GM18861 (cell line): Measurements from ENCODE around the gene SCARB1.

ENCODE experiments used
- ATAC-seq: cut with Tn5 transposase; IDR thresholded peaks from one replicate; pipeline ENCODE4 v1.9.1; 2021; ENCODE audit not compliant: unreplicated experiment

SCARB1 gene

GRCh38 chr12:124844411-124845397, 19.0 kb downstream of the SCARB1 start:
- ATAC-seq = no peak

GRCh38 chr12:124842800-124843510, 20.7 kb downstream of the SCARB1 start:
- no peak for ATAC-seq

GRCh38 chr12:124842073-124842749, 21.5 kb downstream of the SCARB1 start:
- no peak for ATAC-seq

GRCh38 chr12:124841558-124841945, 22.1 kb downstream of the SCARB1 start:
- ATAC-seq = no peak

GRCh38 chr12:124837958-124838803, 25.5 kb downstream of the SCARB1 start:
- ATAC-seq = no peak

DNA sequence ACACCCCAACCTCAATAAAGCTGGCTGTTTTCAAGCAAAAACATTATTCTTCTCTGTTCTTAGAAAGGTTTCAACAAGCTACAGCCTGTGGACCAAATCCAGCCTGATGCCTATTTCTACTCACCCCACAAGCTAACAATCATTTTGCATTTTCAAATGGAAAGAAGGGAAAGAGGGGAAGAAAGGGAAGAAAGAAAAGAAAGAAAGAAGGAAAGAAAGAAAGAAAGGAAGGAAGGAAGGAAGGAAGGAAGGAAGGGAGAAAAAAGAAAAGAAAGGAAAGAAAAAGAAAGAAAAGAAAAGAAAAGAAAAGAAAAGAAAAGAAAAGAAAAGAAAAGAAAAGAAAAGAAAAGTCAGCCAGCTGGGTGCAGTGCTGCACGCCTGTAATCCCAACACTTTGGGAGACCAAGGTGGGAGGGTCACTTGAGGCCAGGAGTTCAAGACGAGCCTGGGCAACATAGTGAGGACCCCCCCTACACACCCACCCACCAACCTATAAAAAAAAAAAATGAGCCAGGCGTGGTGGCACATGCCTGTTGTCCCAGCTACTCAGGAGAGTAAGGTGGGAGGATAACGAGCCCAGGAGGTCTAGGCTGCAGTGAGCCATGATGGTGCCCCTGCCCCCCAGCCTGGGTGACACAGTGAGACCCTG, 26.3 kb downstream of the SCARB1 start:
- ATAC-seq = no peak

GRCh38 chr12:124836759-124837158, 26.9 kb downstream of the SCARB1 start:
- no peak for ATAC-seq

- ATAC-seq = no peak
Measured at GRCh38 chr12:124835656-124836410, 27.8 kb downstream of the SCARB1 start.

DNA sequence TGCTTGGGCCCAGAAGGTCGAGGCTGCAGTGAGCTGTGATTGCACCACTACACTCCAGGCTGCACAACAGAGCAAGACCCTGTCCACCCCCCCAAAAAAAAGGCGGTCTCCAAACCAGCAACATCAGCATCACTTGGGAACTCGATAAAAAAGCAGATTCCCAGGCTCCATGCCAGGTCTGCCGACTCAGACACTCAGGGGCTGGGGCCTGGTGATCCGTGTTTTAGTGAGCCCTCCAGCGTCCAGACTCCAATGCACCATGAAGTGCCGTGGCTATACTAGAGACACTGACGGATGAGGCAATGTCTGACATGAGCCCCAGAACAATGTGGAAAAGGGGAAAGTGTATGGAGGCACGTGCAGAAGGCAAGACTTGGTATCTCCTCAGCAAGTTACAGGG, 28.8 kb downstream of the SCARB1 start:
- ATAC-seq = no peak

- ATAC-seq = no peak
Measured at GRCh38 chr12:124833693-124834122, 30.0 kb downstream of the SCARB1 start.

- ATAC-seq = no peak
Measured at GRCh38 chr12:124832856-124833255, 30.8 kb downstream of the SCARB1 start.

DNA sequence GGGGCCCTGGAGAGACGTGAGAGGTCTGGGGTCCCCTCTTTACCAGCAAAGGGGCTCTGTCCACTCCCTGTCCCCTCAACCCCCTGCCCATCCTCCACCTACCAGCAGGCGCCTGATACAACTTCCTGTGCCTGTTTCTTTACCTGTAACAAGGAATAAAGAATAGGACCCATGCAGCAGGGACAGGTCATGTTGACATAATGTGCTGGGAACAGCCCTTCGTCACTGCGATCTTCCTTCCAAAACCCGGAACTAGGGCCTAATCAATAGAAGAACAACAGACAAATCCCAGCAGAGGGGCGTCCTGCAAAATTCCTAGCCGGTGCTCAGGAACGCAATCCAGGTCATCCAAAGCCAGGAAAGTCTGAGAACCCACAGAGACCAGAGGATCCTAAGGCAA, 32.1 kb downstream of the SCARB1 start:
- ATAC-seq = no peak

DNA sequence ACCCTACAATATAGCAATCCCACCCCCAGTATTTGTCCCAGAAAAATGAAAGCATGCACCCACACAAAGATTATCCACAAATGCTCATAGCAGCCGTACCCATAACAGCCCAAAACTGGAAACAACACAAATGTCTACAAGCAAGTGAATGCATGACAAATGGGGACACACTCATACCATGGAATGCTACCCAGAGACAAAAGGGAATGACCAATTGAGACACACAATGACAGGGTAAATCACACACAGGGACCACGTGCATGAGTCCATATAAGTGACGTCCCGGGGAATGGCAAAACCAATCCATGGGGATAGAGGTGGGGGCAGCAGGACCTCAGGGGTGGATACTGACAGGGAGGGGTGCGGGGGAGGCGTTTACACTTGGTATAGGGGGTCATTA, 33.4 kb downstream of the SCARB1 start:
- no peak for ATAC-seq

GRCh38 chr12:124829708-124830304, 33.9 kb downstream of the SCARB1 start:
- ATAC-seq = no peak

GRCh38 chr12:124829008-124829707, 34.5 kb downstream of the SCARB1 start:
- ATAC-seq = no peak

DNA sequence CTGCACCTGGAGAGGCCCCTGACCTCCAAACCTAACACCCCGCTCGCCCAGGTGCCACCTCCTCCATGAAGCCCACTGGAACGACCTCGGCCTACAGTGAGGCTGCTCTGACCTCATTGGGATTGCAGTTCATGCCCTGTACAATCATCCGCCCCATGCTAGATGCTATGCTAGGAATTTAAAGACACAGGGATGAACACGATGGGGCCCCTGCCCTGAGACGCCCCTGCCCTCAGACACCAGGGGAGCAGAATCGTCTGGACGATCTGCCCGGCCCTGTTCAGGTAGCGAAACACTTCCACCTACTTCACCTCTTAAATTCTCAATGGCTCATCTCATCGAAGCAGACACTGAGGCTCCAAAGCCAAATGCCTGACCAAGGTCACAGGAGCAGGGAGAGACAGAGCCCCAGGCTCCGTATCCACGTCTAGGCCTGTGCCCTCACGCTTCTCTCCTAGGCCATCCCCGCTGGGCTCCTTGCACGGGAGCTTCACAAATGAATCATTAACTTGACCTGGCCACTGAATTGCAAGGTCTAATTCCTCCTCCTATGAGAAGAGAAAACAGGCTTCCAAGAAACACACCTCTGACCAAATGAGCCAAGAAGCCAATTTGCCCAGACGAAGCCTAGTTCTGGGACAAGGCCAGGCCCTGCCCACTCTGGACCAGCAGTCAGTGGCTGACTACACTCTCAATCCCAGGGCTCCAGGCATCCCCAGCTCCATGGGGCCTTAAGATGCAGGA, 35.2 kb downstream of the SCARB1 start:
- ATAC-seq = no peak

- peak; percentile 81 for ATAC-seq
Measured at GRCh38 chr12:124827588-124828184, 36.0 kb downstream of the SCARB1 start.
